ENCODE data around the gene IPCEF1. TPM values are rescaled to one million over a fixed set of nuclear protein-coding genes. Genes with fewer than 3 reads are reported as not detected.

IPCEF1 gene
- total RNA-seq, 1 experiment from 2014 or later = 0.57 TPM

GRCh38 chr6:154164397-154164796 is 192.2 kb downstream of the IPCEF1 start:
- no peaks in the 10 kb centered on the region for H3K9me2 ChIP-seq (ENCODE audit: insufficient read depth)
- no peak overlapping the region for H3K4me2 ChIP-seq
- H3K4me1 ChIP-seq (replicated peaks; ENCODE audit: insufficient read depth) = no peaks in the 10 kb centered on the region
- BruUV-seq (replicated peaks) = no TSS peak
- no peaks in the 10 kb centered on the region for H3K27me3 ChIP-seq (ENCODE audit: insufficient read depth, low read depth)
- no peaks in the 10 kb centered on the region for H3K9me3 ChIP-seq (ENCODE audit: insufficient read depth, low read depth)
- H3K79me2 ChIP-seq (ENCODE audit: low read depth) = no peaks in the 10 kb centered on the region
- H4K20me1 ChIP-seq (ENCODE audit: insufficient read depth) = no peaks in the 10 kb centered on the region
- H3K27ac ChIP-seq = no peak overlapping the region
- CTCF ChIA-PET = no interaction called here
- H3F3A ChIP-seq (ENCODE audit: insufficient read depth, low read depth) = no peaks in the 10 kb centered on the region
- intact Hi-C loops (cut with micrococcal nuclease; ENCODE audit: unreplicated experiment) = no loop called here
- POLR2A ChIA-PET (ENCODE audit: unreplicated experiment) = no interaction called here
- no peaks in the 10 kb centered on the region for H3K36me3 ChIP-seq (ENCODE audit: low read depth)
- no peak overlapping the region for H2AFZ ChIP-seq
- TF ChIP-seq CTCF (conservative IDR thresholded peaks at IDR 0.05) = no peak
- TF ChIP-seq EZH2 (IDR thresholded peaks at IDR 0.05; ENCODE audit: low read depth) = no peak
- no peak overlapping the region for H3K4me3 ChIP-seq
- no peak for DNase-seq

GRCh38 chr6:154161689-154162088 is 194.9 kb downstream of the IPCEF1 start:
- DNase-seq = no peak
- H3K4me3 ChIP-seq = no peak overlapping the region
- H3K36me3 ChIP-seq (ENCODE audit: low read depth) = no peaks in the 10 kb centered on the region
- H3K9me3 ChIP-seq (ENCODE audit: insufficient read depth, low read depth) = no peaks in the 10 kb centered on the region
- no peaks in the 10 kb centered on the region for H3F3A ChIP-seq (ENCODE audit: insufficient read depth, low read depth)
- no peak for TF ChIP-seq EZH2 (IDR thresholded peaks at IDR 0.05; ENCODE audit: low read depth)
- no peak for TF ChIP-seq CTCF (conservative IDR thresholded peaks at IDR 0.05)
- no peaks in the 10 kb centered on the region for H3K27me3 ChIP-seq (ENCODE audit: insufficient read depth, low read depth)
- no peaks in the 10 kb centered on the region for H3K79me2 ChIP-seq (ENCODE audit: low read depth)
- ChIA-PET CTCF (no interaction called here), POLR2A (ENCODE audit: unreplicated experiment) (no interaction called here)
- intact Hi-C loops (cut with micrococcal nuclease; ENCODE audit: unreplicated experiment) = no loop called here
- no peak overlapping the region for H3K4me2 ChIP-seq
- H3K27ac ChIP-seq = no peak overlapping the region
- H4K20me1 ChIP-seq (ENCODE audit: insufficient read depth) = no peaks in the 10 kb centered on the region
- no peak overlapping the region for H2AFZ ChIP-seq
- H3K9me2 ChIP-seq (ENCODE audit: insufficient read depth) = no peaks in the 10 kb centered on the region
- no peaks in the 10 kb centered on the region for H3K4me1 ChIP-seq (replicated peaks; ENCODE audit: insufficient read depth)
- BruUV-seq (replicated peaks) = no TSS peak

DNA sequence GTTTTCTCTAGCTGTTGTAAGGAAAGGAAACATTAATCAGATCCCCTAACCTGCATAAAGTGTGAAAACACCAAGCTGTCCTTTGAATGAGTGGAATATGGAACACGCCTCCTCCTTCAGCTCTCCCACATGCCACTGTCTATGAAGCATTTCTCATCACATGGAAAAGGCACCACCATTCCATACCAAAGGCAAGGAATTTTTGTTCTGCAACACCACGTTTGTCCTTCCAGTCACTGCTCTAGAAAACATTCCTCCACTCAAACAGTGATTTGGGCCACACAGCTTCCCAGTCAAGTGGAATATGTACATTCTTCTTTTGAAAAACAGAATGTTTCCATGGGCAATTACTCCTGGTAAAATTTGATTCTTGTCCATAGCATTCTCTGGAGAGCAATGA is 197.5 kb downstream of the IPCEF1 start:
- Histone ChIP-seq H3K36me3 (ENCODE audit: low read depth) (no peaks in the 10 kb centered on the region), H3K9me3 (ENCODE audit: insufficient read depth, low read depth) (no peaks in the 10 kb centered on the region), H3K27me3 (ENCODE audit: insufficient read depth, low read depth) (no peaks in the 10 kb centered on the region), H3K4me1 (replicated peaks; ENCODE audit: insufficient read depth) (0 out of 2 replicates have a peak, but pooled peaks cover 3% of the 10 kb centered on the region), H3K27ac (no peak overlapping the region), H3K79me2 (ENCODE audit: low read depth) (no peaks in the 10 kb centered on the region), H4K20me1 (ENCODE audit: insufficient read depth) (no peaks in the 10 kb centered on the region), H3K4me2 (no peak overlapping the region), H2AFZ (no peak overlapping the region), H3K4me3 (no peak overlapping the region), H3F3A (ENCODE audit: insufficient read depth, low read depth) (no peaks in the 10 kb centered on the region), H3K9me2 (ENCODE audit: insufficient read depth) (no peaks in the 10 kb centered on the region)
- intact Hi-C loops (cut with micrococcal nuclease; ENCODE audit: unreplicated experiment) = loop anchor here (5.0 to 10.0 kb wide), 6 partner anchors 118 to 1016 kb away; no protein-coding TSS in a partner anchor
- no peak for TF ChIP-seq EZH2 (IDR thresholded peaks at IDR 0.05; ENCODE audit: low read depth)
- BruUV-seq (replicated peaks) = no TSS peak
- CTCF ChIA-PET = no interaction called here
- no peak for DNase-seq
- POLR2A ChIA-PET (ENCODE audit: unreplicated experiment) = no interaction called here

- Histone ChIP-seq H3K9me2 (ENCODE audit: insufficient read depth) (no peaks in the 10 kb centered on the region), H3K27ac (no peak overlapping the region), H3K79me2 (ENCODE audit: low read depth) (no peaks in the 10 kb centered on the region), H2AFZ (no peak overlapping the region), H3F3A (ENCODE audit: insufficient read depth, low read depth) (no peaks in the 10 kb centered on the region), H4K20me1 (ENCODE audit: insufficient read depth) (no peaks in the 10 kb centered on the region), H3K9me3 (ENCODE audit: insufficient read depth, low read depth) (no peaks in the 10 kb centered on the region), H3K36me3 (ENCODE audit: low read depth) (no peaks in the 10 kb centered on the region), H3K4me2 (no peak overlapping the region), H3K4me3 (no peak overlapping the region), H3K27me3 (ENCODE audit: insufficient read depth, low read depth) (no peaks in the 10 kb centered on the region), H3K4me1 (replicated peaks; ENCODE audit: insufficient read depth) (0 out of 2 replicates have a peak, but pooled peaks cover 3% of the 10 kb centered on the region)
- no peak for DNase-seq
- BruUV-seq (replicated peaks) = no TSS peak
- ChIA-PET CTCF (no interaction called here), POLR2A (ENCODE audit: unreplicated experiment) (no interaction called here)
- intact Hi-C loops (cut with micrococcal nuclease; ENCODE audit: unreplicated experiment) = loop anchor here (5.0 to 10.0 kb wide), 6 partner anchors 120 to 1017 kb away; no protein-coding TSS in a partner anchor
- TF ChIP-seq EZH2 (IDR thresholded peaks at IDR 0.05; ENCODE audit: low read depth) (no peak), CTCF (conservative IDR thresholded peaks at IDR 0.05) (no peak)
Measured at GRCh38 chr6:154157706-154158105, 198.9 kb downstream of the IPCEF1 start.
